HL-60 (cell line): ENCODE measurements around the gene GLUL.

ENCODE experiments used
- GABPA ChIP-seq: IDR thresholded peaks from 2 replicates; pipeline ENCODE4 v1.6.1; 2012; ENCODE audit warnings: low read depth
- POLR2AphosphoS5 ChIP-seq: IDR thresholded peaks from 2 replicates; pipeline ENCODE4 v1.6.1; 2012; ENCODE audit warnings: low read depth
- SPI1 ChIP-seq: IDR thresholded peaks from 2 replicates; pipeline ENCODE4 v1.6.1; 2012; ENCODE audit warnings: low read depth, mild to moderate bottlenecking, borderline replicate concordance
- TF ChIP-seq, protein P1 (sequence below): IDR thresholded peaks from one replicate; pipeline ENCODE4 v1.5.1; 2011; ENCODE audit warnings: low read length, control low read depth, inconsistent platforms; ENCODE audit not compliant: insufficient read depth

GRCh38 chr1:182337736-182338571, 53.6 kb downstream of the GLUL start:
- TF ChIP-seq, protein P1, sequence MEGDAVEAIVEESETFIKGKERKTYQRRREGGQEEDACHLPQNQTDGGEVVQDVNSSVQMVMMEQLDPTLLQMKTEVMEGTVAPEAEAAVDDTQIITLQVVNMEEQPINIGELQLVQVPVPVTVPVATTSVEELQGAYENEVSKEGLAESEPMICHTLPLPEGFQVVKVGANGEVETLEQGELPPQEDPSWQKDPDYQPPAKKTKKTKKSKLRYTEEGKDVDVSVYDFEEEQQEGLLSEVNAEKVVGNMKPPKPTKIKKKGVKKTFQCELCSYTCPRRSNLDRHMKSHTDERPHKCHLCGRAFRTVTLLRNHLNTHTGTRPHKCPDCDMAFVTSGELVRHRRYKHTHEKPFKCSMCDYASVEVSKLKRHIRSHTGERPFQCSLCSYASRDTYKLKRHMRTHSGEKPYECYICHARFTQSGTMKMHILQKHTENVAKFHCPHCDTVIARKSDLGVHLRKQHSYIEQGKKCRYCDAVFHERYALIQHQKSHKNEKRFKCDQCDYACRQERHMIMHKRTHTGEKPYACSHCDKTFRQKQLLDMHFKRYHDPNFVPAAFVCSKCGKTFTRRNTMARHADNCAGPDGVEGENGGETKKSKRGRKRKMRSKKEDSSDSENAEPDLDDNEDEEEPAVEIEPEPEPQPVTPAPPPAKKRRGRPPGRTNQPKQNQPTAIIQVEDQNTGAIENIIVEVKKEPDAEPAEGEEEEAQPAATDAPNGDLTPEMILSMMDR = no peak
- TF ChIP-seq GABPA (no peak), POLR2AphosphoS5 (peak; percentile 43; the same call in 1 of the 2 replicates), SPI1 (no peak)
